CD4-positive, alpha-beta T cell treated with Interleukin-15 for 4 hours (primary cell): Measurements from ENCODE around the gene PSMB11.

ENCODE experiments used
- DNase-seq: peaks from one replicate; pipeline ENCODE4 v3.0.0-alpha.2; 2020; ENCODE audit warnings: low spot score

Gene PSMB11

DNA sequence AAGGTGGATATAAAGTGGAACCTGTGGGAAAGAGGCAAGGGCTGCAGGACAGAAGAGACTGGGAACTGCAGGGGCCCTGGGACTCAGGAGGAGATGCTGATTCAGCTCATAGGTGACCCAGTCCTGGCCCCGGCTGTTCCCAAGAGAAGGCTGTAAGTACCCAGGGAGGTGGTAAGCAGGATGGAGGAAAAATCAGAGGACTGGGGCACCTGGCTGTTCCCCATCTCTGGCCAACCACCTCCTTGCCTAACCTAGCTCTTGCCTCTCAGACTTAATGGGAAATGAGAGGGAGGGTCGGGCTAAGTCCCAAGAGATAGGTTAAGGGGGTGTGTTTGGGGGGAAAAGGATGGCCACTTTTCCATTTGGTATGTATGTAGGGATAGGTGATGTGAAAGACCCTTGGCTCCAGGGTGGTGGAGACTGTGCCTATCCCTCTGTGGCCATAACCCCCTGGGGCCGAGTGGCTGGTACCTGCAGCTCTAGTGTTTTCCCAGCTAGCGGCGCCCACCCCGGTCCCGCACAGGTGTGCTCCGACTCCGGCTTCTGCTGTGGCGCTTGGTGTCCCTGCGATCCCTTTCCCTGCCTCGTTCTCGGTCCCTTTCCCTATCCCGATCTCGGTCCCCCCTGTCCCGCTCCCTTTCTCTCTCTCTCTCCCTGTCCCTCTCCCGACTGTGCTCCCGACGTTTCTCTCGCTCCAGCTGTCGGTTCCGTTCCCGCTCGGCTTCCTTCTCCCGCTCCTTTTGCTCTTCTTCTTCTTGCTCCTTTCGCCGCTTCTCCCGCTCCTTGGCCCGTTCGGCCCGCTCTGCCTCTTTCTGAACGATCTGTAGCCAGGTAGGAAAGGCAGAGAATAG, 16.9 kb downstream of the PSMB11 start:
- DNase-seq, result no peak

- no peak for DNase-seq
Observed at GRCh38 chr14:23060536-23061260, 18.7 kb downstream of the PSMB11 start.

- DNase-seq, result no peak
Observed at GRCh38 chr14:23062002-23062401, 20.0 kb downstream of the PSMB11 start.

DNA sequence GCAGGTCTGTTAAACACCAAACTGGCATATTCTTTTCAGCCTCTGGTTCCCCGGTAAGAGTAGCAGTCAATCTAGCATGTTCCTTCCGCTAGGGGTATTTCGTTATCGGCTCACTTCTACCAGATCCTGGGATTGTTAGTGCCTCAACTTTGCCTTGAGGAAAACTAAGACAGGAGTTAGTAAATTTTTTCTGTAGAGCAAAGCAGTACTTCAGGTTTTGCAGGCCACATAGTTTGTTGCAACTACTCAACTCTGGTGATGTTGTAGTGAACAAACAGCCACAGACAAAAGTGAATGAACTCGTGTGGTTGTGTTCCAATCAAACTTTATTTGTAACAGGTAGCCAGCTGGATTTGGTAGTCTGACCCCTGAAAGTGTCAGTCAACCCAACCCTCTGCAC, 21.6 kb downstream of the PSMB11 start:
- no peak for DNase-seq

DNA sequence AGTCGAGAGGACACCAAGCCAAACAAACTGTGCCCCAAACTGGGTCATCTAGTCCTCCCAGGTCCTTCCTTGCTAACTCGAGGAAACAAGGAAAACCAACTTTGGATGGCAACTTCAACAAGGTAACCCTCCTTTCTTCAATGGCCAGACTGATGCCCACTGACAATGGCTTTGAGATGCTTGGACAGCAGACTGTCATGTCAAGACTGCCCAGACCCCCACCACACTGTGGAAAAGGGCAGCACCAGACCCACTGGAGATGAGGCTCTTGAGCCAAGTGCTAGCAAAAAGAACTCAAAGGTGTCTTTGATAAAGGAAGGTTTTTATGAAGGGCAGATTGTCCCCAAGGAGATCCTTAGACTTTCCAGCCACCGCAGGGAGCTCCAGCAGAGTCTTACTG, 24.4 kb downstream of the PSMB11 start:
- no peak for DNase-seq

GRCh38 chr14:23066855-23067744, 25.1 kb downstream of the PSMB11 start:
- no peak for DNase-seq

DNA sequence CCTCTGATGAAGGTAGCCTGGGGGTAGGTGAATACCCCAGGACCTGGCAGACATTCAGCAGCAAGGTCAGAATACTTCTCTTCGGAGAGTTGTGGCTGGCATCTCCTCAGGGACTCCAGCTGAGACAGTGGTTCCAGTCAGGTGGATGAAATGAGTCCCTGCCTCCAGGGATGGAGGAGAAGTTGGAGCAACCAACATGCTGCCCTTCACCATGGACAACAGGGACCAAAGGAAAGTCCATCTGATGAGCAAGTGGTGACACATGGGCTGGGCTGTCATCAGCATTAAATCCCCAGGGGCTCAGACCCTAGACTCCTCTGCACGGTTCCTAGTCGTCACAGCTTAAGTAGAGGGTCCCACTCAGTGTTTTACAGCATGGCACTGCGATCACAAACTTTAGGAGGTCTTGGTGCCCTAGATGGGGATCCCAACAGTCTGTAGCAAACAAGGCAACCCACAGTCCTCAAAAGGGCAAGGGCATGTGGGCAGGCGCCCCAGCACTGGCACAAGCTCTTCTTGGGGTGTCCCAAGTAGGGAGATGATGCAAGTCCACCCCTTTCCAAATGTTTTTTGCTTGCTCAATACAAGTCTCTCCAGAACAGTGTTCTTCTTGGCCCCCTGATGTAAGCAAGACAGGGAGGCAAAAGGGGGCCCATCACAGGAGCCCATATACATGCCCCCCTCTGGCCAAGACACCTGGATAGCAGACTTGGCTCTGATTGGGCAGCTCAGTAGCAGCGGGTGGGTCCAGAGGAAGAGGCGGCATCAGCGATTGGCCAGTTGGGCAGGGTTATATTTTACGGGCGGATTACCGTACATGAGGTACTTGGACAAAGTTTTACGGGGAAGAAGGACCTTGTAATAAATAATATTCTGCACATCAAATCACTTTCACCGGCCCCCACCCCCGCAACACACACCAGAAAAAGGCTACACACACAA, 26.1 kb downstream of the PSMB11 start:
- DNase-seq, result no peak

GRCh38 chr14:23068789-23069412, 26.9 kb downstream of the PSMB11 start:
- DNase-seq, result peak; percentile 77

- no peak for DNase-seq
Observed at GRCh38 chr14:23069413-23069806, 27.4 kb downstream of the PSMB11 start.

GRCh38 chr14:23070262-23071129, 28.5 kb downstream of the PSMB11 start:
- DNase-seq, result no peak

- peak; percentile 75 for DNase-seq
Observed at GRCh38 chr14:23071244-23071920, 29.4 kb downstream of the PSMB11 start.

GRCh38 chr14:23071921-23072539, 30.0 kb downstream of the PSMB11 start:
- DNase-seq, result no peak

GRCh38 chr14:23074906-23075305, 32.9 kb downstream of the PSMB11 start:
- DNase-seq, result no peak

DNA sequence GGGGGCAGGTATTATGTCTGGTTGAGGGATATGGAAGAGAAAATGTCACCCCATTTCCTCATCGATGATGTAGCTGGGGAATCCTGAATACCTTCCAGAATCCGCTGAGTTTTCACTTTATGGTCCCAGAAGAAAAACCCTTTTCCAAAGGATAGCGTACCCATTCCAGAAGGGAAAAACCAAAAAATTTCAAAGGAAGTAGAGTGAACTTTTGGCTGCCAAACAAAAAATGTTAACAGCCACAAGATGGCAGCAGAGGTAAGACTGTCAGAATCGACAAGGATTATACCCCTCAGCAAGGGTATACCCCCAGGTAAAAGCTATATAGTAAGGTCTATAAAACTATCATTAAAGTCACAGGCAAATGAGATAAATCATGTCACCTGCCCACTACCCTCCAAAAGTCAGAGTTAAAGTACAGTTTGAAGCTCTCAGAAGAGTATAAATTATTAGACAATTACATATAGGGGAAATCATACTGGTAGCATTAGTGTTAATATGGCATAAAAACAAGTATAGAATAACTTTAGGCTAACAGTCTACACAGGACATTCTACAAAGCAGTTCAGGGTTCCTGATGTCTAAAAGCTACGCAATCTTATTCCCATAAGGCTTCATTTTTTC, 34.9 kb downstream of the PSMB11 start:
- DNase-seq, result peak; percentile 57

DNA sequence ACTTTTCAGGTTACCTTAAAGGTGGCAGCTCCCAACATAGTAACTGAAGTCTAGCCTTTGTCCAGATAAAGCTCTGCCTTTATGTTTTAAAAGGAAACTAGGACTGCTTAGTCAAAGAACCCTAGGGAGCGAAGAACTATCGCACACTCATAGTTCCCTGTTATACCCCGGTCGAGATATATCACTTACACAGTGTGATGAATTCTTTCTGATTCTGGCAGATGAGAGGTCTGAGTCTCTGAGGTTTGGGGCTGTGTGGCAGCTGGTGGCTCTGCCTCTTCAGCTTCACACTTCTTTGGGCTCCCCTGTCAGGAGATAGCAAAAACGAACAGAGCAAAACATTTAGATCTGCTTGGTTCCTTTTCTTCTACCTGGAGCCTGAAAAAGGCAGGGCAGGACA, 36.0 kb downstream of the PSMB11 start:
- no peak for DNase-seq

DNA sequence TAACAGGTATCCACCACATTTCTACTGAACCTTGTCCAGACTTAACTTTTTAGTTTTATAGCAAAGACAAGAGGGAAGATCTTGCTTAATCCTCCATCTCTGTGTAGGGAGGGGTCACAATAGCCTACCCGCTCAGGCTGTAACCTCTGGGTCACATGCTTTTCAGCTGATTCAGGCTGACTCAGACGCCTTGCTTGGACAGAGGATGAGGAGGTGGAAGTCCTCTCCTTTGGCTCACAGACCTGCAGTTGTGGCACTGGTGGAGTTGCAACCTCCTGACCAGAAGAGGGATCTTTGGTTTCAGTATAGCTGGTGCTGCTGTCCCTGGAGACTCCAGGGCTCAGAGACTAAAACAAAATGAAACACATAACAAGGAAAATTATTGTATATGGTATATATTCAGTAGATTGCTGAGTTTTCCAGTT, 36.7 kb downstream of the PSMB11 start:
- DNase-seq, result no peak

- no peak for DNase-seq
Observed at GRCh38 chr14:23079716-23080115, 37.7 kb downstream of the PSMB11 start.

GRCh38 chr14:23080474-23080873, 38.5 kb downstream of the PSMB11 start:
- DNase-seq, result no peak
